Right cardiac atrium (tissue), 5 donors: Measurements from ENCODE around the gene VKORC1. TPM values are rescaled to one million over a fixed set of nuclear protein-coding genes. Genes with fewer than 3 reads are reported as not detected.

ENCODE experiments used
- ATAC-seq, 2 donors: fragments of 200-7000 bp; cut with Tn5 transposase; one replicate each; pipeline versions ENCODE4 v1.8.0 to v1.9.1; 2020; ENCODE audit warnings: moderate library complexity in 2 of 2, mild to moderate bottlenecking in 1 of 2
- DNase-seq, 3 donors: peaks; one replicate each; pipeline ENCODE4 v3.0.0-alpha.2; 2020
- H3K27ac ChIP-seq: one replicate; pipeline ENCODE4 v1.5.1; 2013; ENCODE audit warnings: mild to moderate bottlenecking, low read length, control low read depth, moderate library complexity
- H3K27me3 ChIP-seq: one replicate; pipeline ENCODE4 v1.6.1; 2013; ENCODE audit not compliant: control insufficient read depth, insufficient read depth
- H3K4me1 ChIP-seq: one replicate; pipeline ENCODE4 v1.6.1; 2013; ENCODE audit warnings: low read length; ENCODE audit not compliant: control insufficient read depth, insufficient read depth
- H3K4me3 ChIP-seq: one replicate; pipeline ENCODE4 v1.5.1; 2013; ENCODE audit warnings: low read length, control low read depth
- H3K9me3 ChIP-seq: one replicate; pipeline ENCODE4 v1.6.1; 2013; ENCODE audit warnings: low read length; ENCODE audit not compliant: control insufficient read depth
- WGBS: extraction: QIAGEN DNeasy Blood & Tissue Kit; methylation state at CpG from one replicate; pipeline ENCODE4 v1.1.7; 2013; 5-methylcytosine and 5-hydroxymethylcytosine counted together
- intact Hi-C, 4 donors: fragments of 100-400 bp; cut with DNase I; formaldehyde crosslinking; loops; one replicate each; pipeline versions ENCODE4 v1.11.0 to v1.14.0; 2022 to 2023
- polyA plus RNA-seq: library from polyadenylated mRNA; stranded (reverse); fragments of 200-250 nt; gene quantifications from one replicate; pipeline ENCODE4 v1.2.3, GENCODE V29; 2013
- total RNA-seq, 4 donors: library from RNA; stranded (reverse); fragmentation: NEBNext Ultra II Directional; extraction: Animal tissue kit (Norgen Biotek cat#: 25700); gene quantifications; one replicate each; pipeline ENCODE4 v1.2.1, GENCODE V29; 2021
- donor health status: healthy with polysubstance abuse.
- donor health status: DM: no; HTN: yes; CAD: no.
- donor health status: DM: no; HTN: no; CAD: no.
- donor health status: DM: no; HTN: yes; CAD: no; lungs with severe emphysema.
- donor health status: DM: yes; HTN: yes; CAD: no.

Gene VKORC1
- total and polyA plus RNA-seq, 5 donors = 40.8 to 68.0 (median 50.7) TPM

DNA sequence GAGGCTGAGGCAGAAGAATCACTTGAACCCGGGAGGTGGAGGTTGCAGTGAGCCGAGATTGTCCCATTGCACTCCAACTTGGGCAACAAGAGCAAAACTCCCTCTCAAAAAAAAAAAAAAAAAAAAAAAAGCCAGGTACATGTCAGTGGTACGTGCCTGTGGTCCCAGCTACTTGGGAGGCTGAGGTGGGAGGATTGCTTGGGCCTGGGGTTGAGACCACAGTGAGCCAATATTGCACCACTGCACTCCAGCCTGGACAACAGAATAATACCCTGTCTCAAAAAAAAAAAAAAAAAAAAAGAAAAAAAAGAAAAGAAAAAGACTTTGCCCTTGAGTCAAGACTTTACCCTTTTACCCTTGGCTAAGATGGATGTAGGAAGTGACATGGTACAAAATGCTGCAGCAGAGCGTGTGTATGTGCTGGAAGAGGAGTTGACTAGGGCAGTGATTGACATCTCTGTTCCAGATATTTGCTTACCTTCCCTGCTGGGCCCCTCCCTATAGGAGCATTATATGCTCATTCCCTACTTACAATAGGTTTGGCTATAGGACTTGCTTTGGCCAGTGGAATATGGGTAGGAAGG lies 50.6 kb downstream of the VKORC1 start:
- ATAC-seq = no peak
- H3K27me3 ChIP-seq = no peaks in the 10 kb centered on the region
- no peak overlapping the region for H3K4me3 ChIP-seq
- DNase-seq = no peak
- H3K9me3 ChIP-seq = no peaks in the 10 kb centered on the region
- H3K4me1 ChIP-seq = no peaks in the 10 kb centered on the region
- intact Hi-C loops = no loop called here
- no peak overlapping the region for H3K27ac ChIP-seq
- WGBS = 91% methylated on average over 4 of the region's 4 CpGs

GRCh38 chr16:31043352-31043751 lies 51.2 kb downstream of the VKORC1 start:
- ATAC-seq (no peak), DNase-seq (no peak)
- Histone ChIP-seq H3K27me3 (no peaks in the 10 kb centered on the region), H3K9me3 (no peaks in the 10 kb centered on the region), H3K4me1 (no peaks in the 10 kb centered on the region), H3K4me3 (no peak overlapping the region), H3K27ac (no peak overlapping the region)
- intact Hi-C loops = no loop called here
- 95% methylated on average over 1 of the region's 1 CpG for WGBS

GRCh38 chr16:31042866-31043265 lies 51.7 kb downstream of the VKORC1 start:
- Histone ChIP-seq H3K4me1 (no peaks in the 10 kb centered on the region), H3K27me3 (no peaks in the 10 kb centered on the region), H3K9me3 (no peaks in the 10 kb centered on the region), H3K4me3 (no peak overlapping the region), H3K27ac (no peak overlapping the region)
- intact Hi-C loops = no loop called here
- DNase-seq (no peak), ATAC-seq (no peak)
- 90% methylated on average over 10 of the region's 10 CpGs for WGBS

Other genes with a start within 250 kb of the VKORC1 start
- gene BCL7C, start 200.7 kb downstream of the VKORC1 start, total RNA-seq = 10 to 100 TPM; 20.6 to 31.7 (median 26.3) TPM
- 29.5 TPM for gene BCL7C, start 200.7 kb downstream of the VKORC1 start, polyA plus RNA-seq
- gene CTF1, start 198.2 kb downstream of the VKORC1 start, total RNA-seq = 1 to 10 TPM; 7.4 to 9.8 (median 9.1) TPM
- 13.1 TPM for gene CTF1, start 198.2 kb downstream of the VKORC1 start, polyA plus RNA-seq
- 1 to 10 TPM; 5.1 to 8.4 (median 6.6) TPM for gene FBXL19, start 171.2 kb downstream of the VKORC1 start, total RNA-seq
- gene FBXL19, start 171.2 kb downstream of the VKORC1 start, polyA plus RNA-seq = 8.3 TPM
- gene ORAI3, start 145.7 kb downstream of the VKORC1 start, total RNA-seq = 10 to 100 TPM; 11.8 to 14.6 (median 13.3) TPM
- gene ORAI3, start 145.7 kb downstream of the VKORC1 start, polyA plus RNA-seq = 15.5 TPM
- gene SETD1A, start 137.0 kb downstream of the VKORC1 start, total RNA-seq = 10 to 100 TPM in 3 of 4 donors, 1 to 10 TPM in 1; 9.7 to 11.6 (median 10.2) TPM
- gene SETD1A, start 137.0 kb downstream of the VKORC1 start, polyA plus RNA-seq = 9.6 TPM
- gene HSD3B7, start 109.6 kb downstream of the VKORC1 start, total RNA-seq = 1 to 10 TPM; 4.1 to 7.4 (median 5.6) TPM
- 6.8 TPM for gene HSD3B7, start 109.6 kb downstream of the VKORC1 start, polyA plus RNA-seq
- gene STX1B, start 84.2 kb downstream of the VKORC1 start, total RNA-seq = 1 to 10 TPM; 1.6 to 2.1 (median 1.8) TPM
- gene STX1B, start 84.2 kb downstream of the VKORC1 start, polyA plus RNA-seq = 0.66 TPM
- 10 to 100 TPM; 39.6 to 51.3 (median 45.0) TPM for gene STX4, start 61.2 kb downstream of the VKORC1 start, total RNA-seq
- gene STX4, start 61.2 kb downstream of the VKORC1 start, polyA plus RNA-seq = 47.3 TPM
- 1 to 10 TPM; 4.6 to 6.6 (median 4.9) TPM for gene ZNF668, start 20.6 kb downstream of the VKORC1 start, total RNA-seq
- 5.7 TPM for gene ZNF668, start 20.6 kb downstream of the VKORC1 start, polyA plus RNA-seq
- gene ZNF646, start 20.4 kb downstream of the VKORC1 start, total RNA-seq = 10 to 100 TPM in 1 of 4 donors, 1 to 10 TPM in 3; 7.8 to 10.3 (median 9.3) TPM
- gene ZNF646, start 20.4 kb downstream of the VKORC1 start, polyA plus RNA-seq = 6.4 TPM
- 1 to 10 TPM in 2 of 4 donors, under 1 TPM in 2; 0.36 to 1.5 (median 0.88) TPM for gene PRSS53, start 5.9 kb downstream of the VKORC1 start, total RNA-seq
- 0.79 TPM for gene PRSS53, start 5.9 kb downstream of the VKORC1 start, polyA plus RNA-seq
- gene BCKDK, start 13.6 kb upstream of the VKORC1 start, total RNA-seq = 10 to 100 TPM; 43.8 to 50.8 (median 48.3) TPM
- 42.2 TPM for gene BCKDK, start 13.6 kb upstream of the VKORC1 start, polyA plus RNA-seq
- 10 to 100 TPM; 72.3 to 76.4 (median 75.2) TPM for gene KAT8, start 22.9 kb upstream of the VKORC1 start, total RNA-seq
- gene KAT8, start 22.9 kb upstream of the VKORC1 start, polyA plus RNA-seq = 77.0 TPM
- under 1 TPM in 2 of 4 donors, not detected in 2; 0.15 to 0.40 TPM for gene PRSS8, start 40.9 kb upstream of the VKORC1 start, total RNA-seq
- gene PRSS8, start 40.9 kb upstream of the VKORC1 start, polyA plus RNA-seq = 0.41 TPM
- gene PRSS36, start 55.3 kb upstream of the VKORC1 start, total RNA-seq = 1 to 10 TPM; 1.3 to 2.2 (median 1.8) TPM
- gene PRSS36, start 55.3 kb upstream of the VKORC1 start, polyA plus RNA-seq = 1.1 TPM
- 100 to 1,000 TPM; 112 to 172 (median 138) TPM for gene FUS, start 85.3 kb upstream of the VKORC1 start, total RNA-seq
- gene FUS, start 85.3 kb upstream of the VKORC1 start, polyA plus RNA-seq = 153 TPM
- 10 to 100 TPM in 1 of 4 donors, 1 to 10 TPM in 3; 6.6 to 13.2 (median 8.2) TPM for gene PYCARD, start 108.0 kb upstream of the VKORC1 start, total RNA-seq
- gene PYCARD, start 108.0 kb upstream of the VKORC1 start, polyA plus RNA-seq = 8.0 TPM
- gene TRIM72, start 119.3 kb upstream of the VKORC1 start, total RNA-seq = under 1 TPM in 3 of 4 donors, not detected in 1; 0.03 to 0.31 (median 0.14) TPM
- 0.11 TPM for gene TRIM72, start 119.3 kb upstream of the VKORC1 start, polyA plus RNA-seq
- not detected for gene PYDC1, start 122.3 kb upstream of the VKORC1 start, total RNA-seq
- gene PYDC1, start 122.3 kb upstream of the VKORC1 start, polyA plus RNA-seq = 0.23 TPM
- gene ITGAM, start 165.2 kb upstream of the VKORC1 start, total RNA-seq = 10 to 100 TPM in 2 of 4 donors, 1 to 10 TPM in 2; 7.6 to 13.8 (median 11.0) TPM
- gene ITGAM, start 165.2 kb upstream of the VKORC1 start, polyA plus RNA-seq = 3.7 TPM